DMS114 treated with DMSO at 0.1 percent for 48 hours (cell line): ENCODE results near the gene NBEA.

ENCODE experiments used
- DNase-seq: peaks from one replicate; lab custom pipeline; 2025; ENCODE audit not compliant: unreplicated experiment; lab: John Stamatoyannopoulos, UW

The NBEA gene

DNA sequence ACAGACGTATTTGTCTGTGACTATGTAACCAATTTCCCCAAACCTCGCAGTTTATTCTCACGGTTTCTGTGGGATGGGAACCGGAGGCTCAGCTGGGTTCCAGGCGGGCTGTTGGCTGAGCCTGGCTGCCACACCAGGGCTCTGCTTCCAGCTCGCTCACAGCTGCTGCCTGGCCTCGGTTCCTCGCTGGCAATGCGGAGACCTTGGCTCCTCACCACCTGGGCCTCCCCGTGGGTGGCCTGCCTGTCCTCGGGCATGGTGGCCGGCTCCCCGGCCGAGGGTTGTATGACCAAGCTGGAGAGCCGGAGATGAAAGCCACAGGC is 753.3 kb downstream of the NBEA start:
- no peak for DNase-seq

DNA sequence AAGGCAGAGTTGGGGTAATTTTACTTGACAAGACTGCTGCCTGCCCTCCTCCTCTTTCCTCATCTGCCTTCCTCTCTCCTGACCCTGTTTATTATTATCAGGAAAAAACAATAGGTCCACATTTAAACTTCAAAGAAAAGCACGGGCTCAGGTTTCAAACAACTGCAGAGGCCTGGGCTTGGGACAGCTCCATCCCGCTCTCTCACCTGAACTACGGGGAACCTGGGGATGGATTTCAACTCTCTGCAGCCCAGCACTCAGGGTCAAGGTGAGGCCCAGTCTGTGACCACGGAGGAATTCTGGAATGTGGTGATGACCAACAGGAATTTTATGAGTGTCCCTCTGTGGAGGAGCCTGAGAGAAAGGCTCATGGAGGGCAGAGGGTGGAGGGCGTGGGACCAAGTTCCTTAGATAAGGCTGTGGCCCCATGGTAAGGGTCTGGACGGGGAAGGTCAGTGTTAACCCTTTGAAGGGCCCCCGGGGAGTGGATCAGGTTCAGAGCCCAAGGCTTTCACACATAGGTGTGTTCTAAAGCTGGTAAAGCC is 755.2 kb downstream of the NBEA start:
- no peak for DNase-seq

DNA sequence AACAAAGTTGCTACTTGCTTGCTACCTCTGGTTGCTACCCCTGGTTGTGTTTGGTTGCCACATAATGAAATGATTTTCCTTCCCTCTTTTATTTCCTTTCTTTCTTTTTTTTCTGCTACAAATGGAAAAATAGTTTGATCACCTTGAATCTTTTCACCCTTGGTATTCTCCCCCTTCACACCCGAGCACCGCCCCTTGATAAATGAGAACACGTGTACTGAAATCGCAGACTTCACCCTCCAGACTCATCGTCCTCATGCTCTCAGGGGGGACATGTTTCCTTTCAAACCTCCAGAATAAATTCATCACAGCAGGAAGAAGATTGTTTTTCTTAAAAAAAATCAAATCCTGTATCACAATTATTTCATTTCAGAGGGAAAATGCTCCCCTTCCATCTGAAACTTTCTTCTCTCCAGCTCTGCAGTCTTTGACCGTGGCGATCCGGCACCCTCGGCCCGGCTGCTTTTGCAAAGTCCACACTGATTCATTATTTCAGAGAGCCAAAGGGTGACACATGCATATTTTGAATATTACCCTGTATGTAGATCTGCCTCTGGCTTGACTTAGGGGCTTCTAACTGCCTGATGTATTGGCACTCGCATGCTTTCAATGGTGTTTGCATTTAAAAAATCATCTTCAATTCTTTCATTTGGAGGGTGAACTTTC is 757.0 kb downstream of the NBEA start:
- DNase-seq = no peak

DNA sequence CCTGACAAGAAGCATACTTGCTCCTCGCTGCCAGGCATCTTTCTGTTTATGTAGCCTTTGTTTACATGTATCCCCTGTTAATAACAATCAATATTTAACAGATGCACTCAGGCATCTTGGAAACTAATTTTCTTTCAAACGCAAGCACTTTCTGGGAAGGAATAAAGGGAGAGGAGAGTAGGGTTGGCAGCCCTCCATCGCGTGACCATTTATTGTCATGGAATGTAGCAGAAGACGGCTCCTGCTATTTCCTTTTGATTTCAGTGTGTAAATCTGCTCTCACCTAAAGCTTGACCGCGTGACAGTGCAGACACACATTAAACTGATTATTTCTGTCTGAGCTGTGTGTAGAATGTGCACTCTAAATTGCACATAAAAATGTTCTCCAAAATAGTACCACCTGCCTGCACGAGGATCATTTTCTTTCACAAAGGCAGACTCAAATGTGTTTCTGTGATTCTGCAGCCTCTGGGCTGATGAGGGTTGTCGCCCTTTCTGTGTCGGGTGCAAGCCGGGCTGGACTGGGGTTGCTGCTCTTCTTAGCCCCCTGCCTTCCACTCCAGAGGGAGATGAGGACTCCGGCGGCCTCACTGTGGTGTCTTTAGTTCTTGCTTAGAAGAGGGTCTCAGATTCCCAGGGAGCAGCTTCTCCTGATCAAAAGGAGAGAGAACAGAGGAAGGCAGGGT is 757.9 kb downstream of the NBEA start:
- DNase-seq = no peak

DNA sequence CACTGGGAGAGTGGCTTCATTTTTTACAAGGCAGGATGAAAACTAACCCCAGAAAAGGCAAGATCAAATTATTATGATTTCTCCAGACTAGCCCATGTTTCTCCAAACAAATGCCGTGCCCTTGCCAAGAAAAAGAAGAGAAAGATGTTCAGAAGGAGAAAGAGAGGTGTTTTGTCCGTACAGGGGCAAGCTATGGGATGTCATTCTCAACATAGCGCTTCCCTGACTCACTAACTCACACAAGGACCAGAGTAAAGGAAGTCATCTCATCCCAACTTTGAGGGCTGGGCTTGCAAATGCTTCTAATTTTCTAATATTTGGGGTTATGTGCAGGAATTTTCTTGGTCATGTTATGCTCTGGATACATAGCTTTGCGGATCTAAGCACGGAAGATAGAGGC is 758.6 kb downstream of the NBEA start:
- DNase-seq = no peak

DNA sequence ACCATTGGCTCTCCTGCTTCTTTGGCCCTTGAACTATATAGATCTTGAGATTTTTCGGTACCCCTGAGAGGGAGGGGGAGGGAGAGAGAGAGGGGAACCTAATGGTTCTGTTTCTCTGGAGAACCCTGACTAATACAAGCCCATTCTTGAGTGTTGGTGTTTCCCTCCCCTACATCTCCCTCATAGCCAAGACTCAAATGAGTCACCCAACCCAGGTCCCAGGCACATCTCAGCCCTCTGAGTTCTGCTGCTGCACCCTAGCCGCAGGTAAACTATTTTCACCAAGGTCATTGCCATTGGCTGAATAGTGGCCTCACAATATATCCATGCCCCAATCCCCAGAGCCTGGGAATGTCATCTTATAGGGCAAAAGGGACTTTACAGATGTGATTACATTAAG is 760.2 kb downstream of the NBEA start:
- DNase-seq = no peak

DNA sequence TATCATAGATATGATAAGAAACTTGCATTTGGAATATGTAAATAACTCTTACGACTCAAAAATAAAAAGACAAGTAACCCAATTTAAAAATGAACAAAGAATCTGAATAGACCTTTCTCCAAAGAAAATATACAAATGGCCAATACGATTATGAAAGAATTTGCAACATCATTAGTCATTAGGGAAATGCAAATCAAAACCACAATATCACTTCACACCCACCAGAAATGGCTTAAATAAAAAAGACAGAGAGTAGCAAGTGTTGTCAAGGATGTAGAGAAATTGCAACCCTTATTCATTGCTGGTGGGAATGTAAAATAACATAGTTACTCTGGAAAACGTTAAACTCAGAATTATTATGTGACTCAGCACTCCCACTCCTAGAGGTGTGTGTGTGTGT is 761.0 kb downstream of the NBEA start:
- DNase-seq = no peak

GRCh38 chr13:35704331-35704730 is 762.3 kb downstream of the NBEA start:
- no peak for DNase-seq

DNA sequence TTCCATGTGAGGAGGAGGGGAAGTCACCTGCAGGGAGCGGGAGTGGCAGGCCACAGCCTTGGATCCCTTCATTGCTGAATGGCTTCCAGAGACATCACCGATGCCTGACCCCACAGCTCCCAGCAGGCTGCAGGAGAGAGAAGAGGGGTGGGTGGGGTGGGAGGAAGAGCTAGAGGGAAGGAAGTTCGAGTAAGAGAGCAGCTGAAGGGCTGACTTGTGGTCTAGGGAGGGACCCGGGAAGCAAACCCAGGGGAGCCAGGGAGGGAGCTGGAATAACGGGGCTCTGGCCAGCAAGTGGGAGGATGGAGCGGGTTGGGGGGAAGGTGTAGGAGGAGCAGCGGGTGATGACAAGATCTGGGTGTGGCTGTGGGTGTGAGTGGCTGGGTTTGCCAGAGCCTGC is 764.2 kb downstream of the NBEA start:
- DNase-seq = no peak

- DNase-seq = no peak
Observed at GRCh38 chr13:35706721-35707120, 764.7 kb downstream of the NBEA start.

GRCh38 chr13:35711909-35712308 is 769.8 kb downstream of the NBEA start:
- DNase-seq = no peak

DNA sequence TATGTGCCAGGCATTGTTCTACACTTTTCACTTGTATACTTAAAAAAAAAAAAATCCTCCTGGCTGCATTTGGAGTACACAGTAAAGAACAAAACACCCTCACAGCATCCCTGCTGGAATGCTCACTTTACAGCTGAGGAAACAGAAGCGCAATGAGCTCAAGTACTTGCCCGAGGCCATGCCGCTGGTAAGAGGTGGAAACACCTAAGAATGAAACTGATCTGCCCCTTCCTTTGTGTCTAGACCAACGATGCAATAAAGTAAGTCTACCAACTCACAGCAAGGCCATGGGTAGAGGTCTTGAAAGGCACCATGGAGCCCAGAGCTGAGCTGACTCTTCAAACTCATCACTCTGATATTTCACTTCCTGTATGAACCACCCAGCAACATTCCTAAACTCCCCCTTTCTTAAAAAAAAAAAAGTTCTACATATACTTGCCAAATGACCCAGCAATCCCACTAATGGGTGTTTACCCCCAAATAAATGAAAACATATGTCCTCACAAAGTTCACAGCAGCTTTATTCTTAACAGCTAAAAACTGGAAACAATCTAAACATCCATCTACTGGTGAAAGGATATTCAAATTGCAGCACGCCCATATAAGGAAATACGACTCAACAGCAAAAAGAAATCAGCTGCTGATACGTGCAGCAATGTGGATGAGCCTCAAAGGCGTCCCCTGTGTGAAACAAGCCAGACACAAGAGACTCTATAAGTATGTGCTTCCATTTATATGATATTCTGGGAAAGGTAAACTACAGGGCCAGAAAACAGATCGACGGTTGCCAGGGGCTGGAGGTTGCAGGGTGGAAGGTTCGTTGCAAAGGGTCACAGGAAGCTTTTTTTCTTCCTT is 771.1 kb downstream of the NBEA start:
- no peak for DNase-seq

DNA sequence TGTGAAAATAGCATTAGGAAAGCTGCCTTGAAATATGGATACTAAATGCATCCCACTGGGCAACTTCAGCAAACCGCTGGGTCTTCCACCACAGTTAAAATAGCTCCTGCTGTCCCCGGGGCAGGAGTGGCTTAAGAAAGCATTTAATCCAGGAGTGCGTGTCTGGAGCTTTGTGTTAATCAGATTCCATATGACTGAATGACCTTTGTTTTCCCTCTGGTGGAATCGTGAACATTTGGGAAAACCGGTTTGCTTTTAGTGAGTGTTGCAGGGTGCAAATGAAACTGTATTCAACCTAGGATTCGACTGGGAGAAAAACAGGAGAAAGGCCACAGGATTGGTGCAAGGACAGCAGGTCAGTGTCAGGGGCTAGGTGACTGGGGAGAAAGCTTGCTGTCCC is 772.1 kb downstream of the NBEA start:
- no peak for DNase-seq

- DNase-seq = no peak
Observed at GRCh38 chr13:35714588-35715377, 772.7 kb downstream of the NBEA start.

- no peak for DNase-seq
Observed at GRCh38 chr13:35716186-35716585, 774.1 kb downstream of the NBEA start.

DNA sequence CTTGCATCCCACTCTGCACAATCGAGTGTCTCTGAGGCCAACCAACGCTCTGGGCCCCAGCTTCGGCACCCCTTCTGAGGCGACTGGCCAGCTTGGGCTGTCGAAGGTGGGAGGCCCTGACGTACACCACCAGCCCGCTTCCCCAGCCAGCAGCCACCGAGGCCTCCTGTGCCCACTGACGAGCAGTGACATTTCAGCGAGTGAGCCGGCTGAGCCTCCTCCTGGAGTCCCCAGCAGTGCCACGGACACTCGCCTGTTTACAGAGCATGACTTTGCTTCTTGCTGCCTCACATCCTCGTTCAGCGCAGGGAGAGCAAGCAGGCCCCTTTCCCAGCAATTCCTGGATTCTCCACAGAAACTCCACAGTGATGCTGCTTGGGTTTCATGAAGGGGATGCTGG is 774.7 kb downstream of the NBEA start:
- no peak for DNase-seq

- no peak for DNase-seq
Observed at GRCh38 chr13:35718084-35718483, 776.0 kb downstream of the NBEA start.

GRCh38 chr13:35720290-35720689 is 778.2 kb downstream of the NBEA start:
- no peak for DNase-seq

DNA sequence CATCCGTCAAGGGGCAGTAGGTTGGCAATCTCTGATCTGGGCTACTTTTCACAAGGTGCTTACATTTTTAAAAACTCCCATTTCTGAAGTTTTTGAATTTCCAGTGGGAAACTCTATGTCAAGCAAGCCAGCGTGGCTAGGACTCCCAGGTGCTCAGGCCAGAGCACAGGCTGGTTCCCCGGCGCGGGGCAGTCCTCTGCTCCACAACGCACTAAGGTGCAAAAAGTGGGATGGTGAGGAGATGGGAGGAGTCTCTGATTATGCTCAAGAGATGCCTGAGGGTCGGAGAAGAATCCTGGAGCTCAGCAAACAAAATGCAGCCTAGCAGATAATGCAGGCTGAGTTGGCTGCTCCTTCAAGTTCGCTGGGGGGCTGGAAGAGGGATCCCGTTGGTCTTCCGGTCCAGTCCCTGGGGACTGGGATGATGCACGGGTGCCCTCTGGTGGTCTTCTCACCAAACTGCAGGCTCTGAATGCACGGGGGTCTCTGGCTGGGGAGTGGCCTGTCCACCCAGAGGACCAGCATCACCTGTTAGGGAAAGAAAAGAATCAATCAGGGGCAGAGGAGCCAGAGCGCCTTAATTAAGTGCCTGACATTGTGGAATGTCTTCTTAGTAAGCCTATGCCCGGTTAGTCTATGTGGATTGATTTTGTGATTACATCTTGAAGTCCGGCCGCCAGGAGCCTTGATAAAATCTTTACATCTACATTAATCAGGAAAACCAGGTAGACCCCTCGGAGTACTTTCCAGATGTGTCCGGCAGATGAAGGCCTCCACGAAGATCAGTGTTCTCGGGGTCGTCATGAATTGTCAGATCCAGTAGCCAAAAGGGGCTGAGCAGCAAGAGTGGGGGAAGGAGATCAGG is 778.9 kb downstream of the NBEA start:
- DNase-seq = peak; percentile 10
